Measurements from ENCODE around the gene LINC00632.
A peak's percentile ranks its signal among the peaks of the same experiment; 100 is the strongest.

Gene LINC00632

DNA sequence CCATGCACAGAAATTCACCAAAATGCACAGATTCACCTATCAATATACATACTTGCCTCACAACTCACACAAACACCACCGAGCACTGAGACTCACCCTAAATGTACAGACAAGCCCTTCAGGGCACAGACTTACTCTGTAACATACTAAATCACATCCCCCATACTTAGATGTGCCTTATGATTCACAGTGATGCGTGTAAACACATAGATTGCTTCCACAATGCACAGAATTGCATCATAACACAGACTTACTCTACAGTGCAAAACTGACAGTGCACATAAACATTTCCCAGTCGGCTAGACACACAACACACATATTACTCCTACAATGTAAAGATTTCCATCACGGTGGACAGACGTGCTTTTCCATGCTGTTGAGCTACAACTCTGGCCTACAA lies 6.2 kb downstream of the LINC00632 start:
- H3K36me3 ChIP-seq (replicated peaks), result no peaks in the 10 kb centered on the region
- H3K27ac ChIP-seq, result no peak overlapping the region
- in situ Hi-C loops (cut with HindIII; ENCODE audit: low pct_ligation_motif_present, low sequenced_read_pairs), result no loop called here
- no peak overlapping the region for H3K4me3 ChIP-seq (ENCODE audit: low read depth, low read length)
- TF ChIP-seq, protein P1, sequence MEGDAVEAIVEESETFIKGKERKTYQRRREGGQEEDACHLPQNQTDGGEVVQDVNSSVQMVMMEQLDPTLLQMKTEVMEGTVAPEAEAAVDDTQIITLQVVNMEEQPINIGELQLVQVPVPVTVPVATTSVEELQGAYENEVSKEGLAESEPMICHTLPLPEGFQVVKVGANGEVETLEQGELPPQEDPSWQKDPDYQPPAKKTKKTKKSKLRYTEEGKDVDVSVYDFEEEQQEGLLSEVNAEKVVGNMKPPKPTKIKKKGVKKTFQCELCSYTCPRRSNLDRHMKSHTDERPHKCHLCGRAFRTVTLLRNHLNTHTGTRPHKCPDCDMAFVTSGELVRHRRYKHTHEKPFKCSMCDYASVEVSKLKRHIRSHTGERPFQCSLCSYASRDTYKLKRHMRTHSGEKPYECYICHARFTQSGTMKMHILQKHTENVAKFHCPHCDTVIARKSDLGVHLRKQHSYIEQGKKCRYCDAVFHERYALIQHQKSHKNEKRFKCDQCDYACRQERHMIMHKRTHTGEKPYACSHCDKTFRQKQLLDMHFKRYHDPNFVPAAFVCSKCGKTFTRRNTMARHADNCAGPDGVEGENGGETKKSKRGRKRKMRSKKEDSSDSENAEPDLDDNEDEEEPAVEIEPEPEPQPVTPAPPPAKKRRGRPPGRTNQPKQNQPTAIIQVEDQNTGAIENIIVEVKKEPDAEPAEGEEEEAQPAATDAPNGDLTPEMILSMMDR (IDR thresholded peaks at IDR 0.05; ENCODE audit: low read depth, low read length, missing control alignments), result no peak
- no peak for DNase-seq
- H3K27me3 ChIP-seq (replicated peaks), result no peaks in the 10 kb centered on the region

DNA sequence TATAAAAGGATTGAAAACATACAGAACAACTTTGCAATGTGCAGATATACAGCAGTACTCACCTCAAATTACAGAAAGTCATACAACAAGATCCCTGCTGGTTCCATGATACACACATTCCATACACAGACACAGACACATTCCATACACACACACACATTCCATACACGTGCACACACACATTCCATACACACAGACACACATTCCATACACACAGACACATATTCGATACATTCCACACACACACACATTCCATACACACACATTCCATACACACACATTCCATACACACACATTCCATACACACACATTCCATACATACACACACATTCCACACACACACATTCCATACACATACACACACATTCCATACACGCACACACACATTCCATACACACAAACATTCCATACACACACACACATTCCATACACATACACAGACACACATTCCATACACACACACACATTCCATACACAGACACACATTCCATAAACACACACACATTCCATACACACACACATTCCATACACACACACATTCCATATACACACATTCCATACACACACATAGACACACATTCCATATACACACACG lies 13.7 kb downstream of the LINC00632 start:
- Histone ChIP-seq H3K36me3 (replicated peaks) (no peaks in the 10 kb centered on the region), H3K27ac (no peak overlapping the region), H3K4me3 (ENCODE audit: low read depth, low read length) (no peak overlapping the region), H3K27me3 (replicated peaks) (no peaks in the 10 kb centered on the region)
- TF ChIP-seq, protein P1 (IDR thresholded peaks at IDR 0.05; ENCODE audit: low read depth, low read length, missing control alignments), result no peak
- in situ Hi-C loops (cut with HindIII; ENCODE audit: low pct_ligation_motif_present, low sequenced_read_pairs), result no loop called here
- no peak for DNase-seq

DNA sequence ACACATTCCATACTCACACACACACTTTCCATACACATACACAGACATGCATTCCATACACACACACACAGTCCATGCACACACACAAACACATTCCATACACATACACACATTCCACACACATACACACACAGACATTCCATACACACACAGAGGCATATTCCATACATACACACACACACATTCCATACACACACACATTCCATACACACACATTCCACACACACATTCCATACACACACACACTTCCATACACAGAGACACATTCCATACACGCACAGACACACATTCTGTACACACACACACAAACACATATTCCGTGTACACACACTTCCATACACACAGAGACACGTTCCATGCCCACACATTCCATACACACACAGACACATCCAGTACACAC lies 14.8 kb downstream of the LINC00632 start:
- H3K27ac ChIP-seq, result no peak overlapping the region
- in situ Hi-C loops (cut with HindIII; ENCODE audit: low pct_ligation_motif_present, low sequenced_read_pairs), result no loop called here
- H3K4me3 ChIP-seq (ENCODE audit: low read depth, low read length), result no peak overlapping the region
- H3K27me3 ChIP-seq (replicated peaks), result no peaks in the 10 kb centered on the region
- TF ChIP-seq, protein P1 (IDR thresholded peaks at IDR 0.05; ENCODE audit: low read depth, low read length, missing control alignments), result no peak
- DNase-seq, result no peak
- no peaks in the 10 kb centered on the region for H3K36me3 ChIP-seq (replicated peaks)

DNA sequence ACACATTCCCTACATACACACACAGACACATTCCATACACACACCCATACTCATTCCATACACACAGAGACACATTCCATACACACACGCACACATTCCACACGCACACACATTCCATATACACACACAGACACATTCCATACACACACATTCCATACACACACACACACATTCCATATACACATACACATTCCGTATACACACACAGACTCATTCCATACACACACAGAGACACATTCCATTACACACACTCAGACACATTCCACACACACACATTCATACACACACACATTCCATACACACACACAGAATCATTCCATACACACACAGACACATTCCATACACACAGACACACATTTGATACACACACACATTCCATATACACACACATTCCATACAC lies 15.2 kb downstream of the LINC00632 start:
- in situ Hi-C loops (cut with HindIII; ENCODE audit: low pct_ligation_motif_present, low sequenced_read_pairs), result no loop called here
- Histone ChIP-seq H3K4me3 (ENCODE audit: low read depth, low read length) (no peak overlapping the region), H3K27me3 (replicated peaks) (no peaks in the 10 kb centered on the region), H3K36me3 (replicated peaks) (no peaks in the 10 kb centered on the region), H3K27ac (no peak overlapping the region)
- TF ChIP-seq, protein P1 (IDR thresholded peaks at IDR 0.05; ENCODE audit: low read depth, low read length, missing control alignments), result no peak
- DNase-seq, result no peak

DNA sequence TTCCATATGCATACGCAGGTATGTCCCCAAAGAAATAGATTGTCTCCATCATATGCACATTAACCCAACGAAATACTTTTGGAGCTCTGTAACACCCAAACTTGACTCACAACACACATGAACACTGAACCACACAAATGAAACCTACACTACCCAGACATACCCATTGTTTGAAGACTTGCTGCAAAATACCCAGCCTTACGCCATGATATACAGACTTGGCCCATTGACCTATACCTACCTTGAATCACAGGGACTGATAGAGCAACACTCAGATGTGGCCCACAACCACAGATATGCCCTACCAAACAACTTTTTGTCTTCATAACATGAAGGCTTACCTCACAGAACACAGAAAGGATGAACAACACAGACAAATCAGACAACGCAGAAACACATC lies 15.9 kb downstream of the LINC00632 start:
- Histone ChIP-seq H3K27me3 (replicated peaks) (no peaks in the 10 kb centered on the region), H3K36me3 (replicated peaks) (no peaks in the 10 kb centered on the region), H3K4me3 (ENCODE audit: low read depth, low read length) (no peak overlapping the region), H3K27ac (no peak overlapping the region)
- in situ Hi-C loops (cut with HindIII; ENCODE audit: low pct_ligation_motif_present, low sequenced_read_pairs), result no loop called here
- TF ChIP-seq, protein P1 (IDR thresholded peaks at IDR 0.05; ENCODE audit: low read depth, low read length, missing control alignments), result no peak
- DNase-seq, result no peak

DNA sequence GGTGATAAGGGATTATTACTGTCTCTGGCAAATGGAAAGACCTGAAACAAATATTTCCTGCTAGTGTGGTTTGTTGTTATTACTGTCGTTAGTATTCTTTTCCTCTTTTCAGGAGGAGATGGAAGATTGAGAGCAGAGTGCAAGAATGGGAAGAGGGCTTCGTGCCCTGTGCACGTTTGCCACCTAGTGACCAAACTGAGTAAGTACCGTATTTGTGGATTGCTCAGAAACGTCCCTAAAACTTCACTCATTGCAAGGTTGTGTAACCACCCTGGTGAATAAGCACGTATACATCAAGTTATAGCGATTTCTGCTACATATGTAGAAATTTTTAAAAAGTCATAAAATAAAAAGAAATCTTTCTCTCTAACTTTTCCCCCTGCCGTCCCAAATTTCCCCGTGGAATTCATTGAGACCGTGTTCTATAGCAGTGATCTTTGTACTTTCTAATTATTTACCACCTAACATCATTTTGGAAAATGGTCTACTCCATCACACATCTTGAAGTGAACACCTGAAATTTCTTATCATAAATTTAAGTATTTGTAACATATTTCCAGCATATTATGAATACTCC lies 24.3 kb downstream of the LINC00632 start:
- in situ Hi-C loops (cut with HindIII; ENCODE audit: low pct_ligation_motif_present, low sequenced_read_pairs), result no loop called here
- Histone ChIP-seq H3K27ac (no peak overlapping the region), H3K36me3 (replicated peaks) (no peaks in the 10 kb centered on the region), H3K27me3 (replicated peaks) (no peaks in the 10 kb centered on the region), H3K4me3 (ENCODE audit: low read depth, low read length) (no peak overlapping the region)
- peak; percentile 25 for DNase-seq
- TF ChIP-seq, protein P1 (IDR thresholded peaks at IDR 0.05; ENCODE audit: low read depth, low read length, missing control alignments), result peak; percentile 86
